H1 (cell line): ENCODE data around the gene SRPX. TPM values are rescaled to one million over a fixed set of nuclear protein-coding genes. Genes with fewer than 3 reads are reported as not detected.

ENCODE experiments used
- CTCF ChIA-PET: fragments of 300-600 bp; sonication (Branson Sonifier 250); formaldehyde crosslinking; loops from one replicate; lab custom pipeline; 2021; ENCODE audit not compliant: partially characterized antibody; lab: Charles Lee
- POLR2A ChIA-PET: fragments of 300-600 bp; sonication (Branson Sonifier 250); formaldehyde crosslinking; loops from one replicate; lab custom pipeline; 2021; ENCODE audit warnings: inconsistent platforms; ENCODE audit not compliant: partially characterized antibody; lab: Charles Lee
- DNase-seq, 2 experiments: peaks; one replicate each; pipeline versions ENCODE4 v3.0.0 to v3.0.0-alpha.2; 2010 to 2022; ENCODE audit warnings: low spot score in 2 of 2, low read depth in 1 of 2, mixed read lengths in 1 of 2
- FAIRE-seq: peaks from 2 replicates; lab custom pipeline; 2011; peaks lifted over from hg19 to GRCh38; lab: Jason Lieb, UNC
- H2AFZ ChIP-seq: 2 replicates; pipeline ENCODE4 v1.8.1; 2012; ENCODE audit warnings: low read length, inconsistent platforms
- H2AK5ac ChIP-seq: 2 replicates; pipeline ENCODE4 v1.6.1; 2013; ENCODE audit warnings: low read depth, low read length
- H2BK120ac ChIP-seq: replicated peaks from 2 replicates; pipeline ENCODE3; 2013; ENCODE audit warnings: low read depth, low read length, inconsistent platforms
- H2BK12ac ChIP-seq: 2 replicates; pipeline ENCODE4 v1.6.1; 2013; ENCODE audit warnings: low read depth, low read length
- H2BK15ac ChIP-seq: 2 replicates; pipeline ENCODE4 v1.6.1; 2013; ENCODE audit warnings: low read length
- H2BK20ac ChIP-seq: 2 replicates; pipeline ENCODE4 v1.6.1; 2013; ENCODE audit warnings: low read length
- H2BK5ac ChIP-seq: 2 replicates; pipeline ENCODE4 v1.6.1; 2013; ENCODE audit warnings: low read depth, low read length
- H3K14ac ChIP-seq: 2 replicates; pipeline ENCODE4 v1.6.1; 2013; ENCODE audit warnings: inconsistent platforms; ENCODE audit not compliant: insufficient read length
- H3K18ac ChIP-seq: 2 replicates; pipeline ENCODE4 v1.6.1; 2013; ENCODE audit warnings: low read length; ENCODE audit errors: extremely low read depth
- H3K23ac ChIP-seq: 2 replicates; pipeline ENCODE4 v1.6.1; 2013; ENCODE audit warnings: inconsistent platforms; ENCODE audit not compliant: insufficient read length
- H3K23me2 ChIP-seq: 2 replicates; pipeline ENCODE4 v1.6.1; 2013; ENCODE audit warnings: low read depth, low read length
- H3K27ac ChIP-seq: 2 replicates; pipeline ENCODE4 v1.6.1; 2011; ENCODE audit warnings: low read depth, low read length, inconsistent platforms
- H3K27me3 ChIP-seq, 4 experiments: replicated peaks in 1 of 4; 1 replicate in 1 of 4; 2 replicates in 3 of 4; pipeline versions ENCODE4 v1.6.1 to v1.8.1; 2011 to 2013; ENCODE audit warnings: low read length in 3 of 4, mild to moderate bottlenecking in 3 of 4, inconsistent platforms in 2 of 4, mixed read lengths in 2 of 4, moderate library complexity in 1 of 4; ENCODE audit not compliant: control insufficient read depth in 3 of 4, insufficient read depth in 3 of 4; ENCODE audit errors: extremely low read depth in 1 of 4
- H3K36me3 ChIP-seq, 4 experiments: 2 replicates each; pipeline versions ENCODE4 v1.6.1 to v1.8.1; 2011 to 2013; ENCODE audit warnings: mild to moderate bottlenecking in 4 of 4, low read length in 3 of 4, moderate library complexity in 2 of 4, control low read depth in 1 of 4, inconsistent platforms in 1 of 4; ENCODE audit not compliant: insufficient read depth in 4 of 4, control insufficient read depth in 2 of 4
- H3K4ac ChIP-seq: replicated peaks from 2 replicates; pipeline ENCODE3; 2013; ENCODE audit warnings: low read length, low read depth, mixed read lengths, inconsistent platforms; ENCODE audit not compliant: insufficient read length
- H3K4me1 ChIP-seq, 4 experiments: replicated peaks in 1 of 4; 1 replicate in 1 of 4; 2 replicates in 3 of 4; pipeline versions ENCODE4 v1.6.1 to v1.8.1; 2011 to 2013; ENCODE audit warnings: low read length in 3 of 4, inconsistent platforms in 2 of 4, mixed read lengths in 1 of 4; ENCODE audit not compliant: insufficient read depth in 4 of 4, control insufficient read depth in 3 of 4
- H3K4me2 ChIP-seq, 2 experiments: 2 replicates each; pipeline versions ENCODE4 v1.6.1 to v1.8.1; 2011 to 2013; ENCODE audit warnings: low read depth in 2 of 2, low read length in 2 of 2, control low read depth in 1 of 2, inconsistent platforms in 1 of 2, mild to moderate bottlenecking in 1 of 2; ENCODE audit not compliant: insufficient read depth in 1 of 2
- H3K4me3 ChIP-seq, 4 experiments: fragments of 200-600, 300-600 bp in 1 of 4; sonication (generic), shearing (Covaris generic), sonication (Bioruptor Twin) in 1 of 4; 2 replicates each; pipeline versions ENCODE4 v1.5.1 to v1.8.1; 2011 to 2016; ENCODE audit warnings: low read length in 4 of 4, low read depth in 3 of 4, control low read depth in 2 of 4, inconsistent platforms in 2 of 4, mild to moderate bottlenecking in 2 of 4, mixed read lengths in 1 of 4, moderate library complexity in 1 of 4; ENCODE audit not compliant: insufficient read depth in 2 of 4; ENCODE audit errors: extremely low read depth in 1 of 4
- H3K56ac ChIP-seq: replicated peaks from 2 replicates; pipeline ENCODE3; 2013; ENCODE audit warnings: low read depth, mild to moderate bottlenecking, mixed read lengths, low read length, inconsistent platforms; ENCODE audit not compliant: insufficient read length
- H3K79me1 ChIP-seq: 2 replicates; pipeline ENCODE4 v1.6.1; 2013; ENCODE audit warnings: low read depth, low read length, control low read depth
- H3K79me2 ChIP-seq, 2 experiments: 2 replicates each; pipeline versions ENCODE4 v1.6.1 to v1.8.1; 2012 to 2013; ENCODE audit warnings: low read length in 2 of 2, mild to moderate bottlenecking in 2 of 2, inconsistent platforms in 1 of 2; ENCODE audit not compliant: insufficient read depth in 2 of 2, control insufficient read depth in 1 of 2
- H3K9ac ChIP-seq, 4 experiments: replicated peaks in 1 of 4; 1 replicate in 1 of 4; 2 replicates in 3 of 4; pipeline versions ENCODE4 v1.6.1 to v1.8.1; 2011 to 2013; ENCODE audit warnings: low read depth in 3 of 4, low read length in 3 of 4, control low read depth in 2 of 4, mild to moderate bottlenecking in 2 of 4, moderate library complexity in 2 of 4, inconsistent platforms in 1 of 4; ENCODE audit errors: extremely low read depth in 1 of 4
- H3K9me3 ChIP-seq, 2 experiments: 2 replicates each; pipeline versions ENCODE4 v1.6.1 to v1.8.1; 2012 to 2013; ENCODE audit warnings: mild to moderate bottlenecking in 2 of 2, moderate library complexity in 2 of 2, control low read depth in 1 of 2, inconsistent platforms in 1 of 2, low read depth in 1 of 2, low read length in 1 of 2, mixed read lengths in 1 of 2; ENCODE audit not compliant: insufficient read depth in 2 of 2
- H4K20me1 ChIP-seq, 2 experiments: replicated peaks in 1 of 2; 2 replicates each; pipeline versions ENCODE3 to v1.8.1; 2011 to 2013; ENCODE audit warnings: inconsistent platforms in 2 of 2, low read length in 2 of 2, mild to moderate bottlenecking in 1 of 2; ENCODE audit not compliant: insufficient read depth in 2 of 2, control insufficient read depth in 1 of 2
- H4K5ac ChIP-seq: 2 replicates; pipeline ENCODE4 v1.6.1; 2013; ENCODE audit warnings: low read length, low read depth, mixed read lengths, inconsistent platforms; ENCODE audit not compliant: insufficient read length
- H4K8ac ChIP-seq: 2 replicates; pipeline ENCODE4 v1.8.0; 2013; ENCODE audit warnings: mild to moderate bottlenecking, moderate library complexity, low read length, inconsistent platforms; ENCODE audit not compliant: insufficient read depth; ENCODE audit errors: extremely low read depth
- H4K91ac ChIP-seq: replicated peaks from 2 replicates; pipeline ENCODE3; 2013; ENCODE audit warnings: low read length, mixed read lengths, inconsistent platforms; ENCODE audit not compliant: insufficient read length
- BCL11A ChIP-seq, 2 experiments: IDR thresholded peaks; one replicate each; pipeline ENCODE4 v1.6.1; 2011; ENCODE audit warnings: low read depth in 2 of 2, low read length in 2 of 2, mild to moderate bottlenecking in 2 of 2
- CBX8 ChIP-seq: fragments of 300-800, 300-1000 bp; sonication (generic); IDR thresholded peaks from 2 replicates; pipeline ENCODE4 v1.7.1; 2016; ENCODE audit warnings: low read depth, low read length, borderline replicate concordance
- CREB1 ChIP-seq: IDR thresholded peaks from 2 replicates; pipeline ENCODE4 v1.6.1; 2012; ENCODE audit warnings: inconsistent platforms
- GABPA ChIP-seq: IDR thresholded peaks from 2 replicates; pipeline ENCODE4 v1.6.1; 2011; ENCODE audit warnings: mild to moderate bottlenecking, low read length, moderate library complexity, borderline replicate concordance; ENCODE audit not compliant: insufficient read depth
- HDAC6 ChIP-seq: IDR thresholded peaks from one replicate; pipeline ENCODE4 v1.7.1; 2012; ENCODE audit warnings: low read depth, mild to moderate bottlenecking, inconsistent platforms, low read length, moderate library complexity
- POU5F1 ChIP-seq: IDR thresholded peaks from 2 replicates; pipeline ENCODE4 v1.6.1; 2011; ENCODE audit warnings: low read depth, mild to moderate bottlenecking, low read length, moderate library complexity
- RBBP5 ChIP-seq: IDR thresholded peaks from 2 replicates; pipeline ENCODE4 v1.7.1; 2012; ENCODE audit warnings: low read depth, mild to moderate bottlenecking, inconsistent platforms, low read length, moderate library complexity, borderline replicate concordance
- SP1 ChIP-seq: IDR thresholded peaks from 2 replicates; pipeline ENCODE4 v1.6.1; 2011; ENCODE audit warnings: low read depth, low read length
- TAF1 ChIP-seq: IDR thresholded peaks from 2 replicates; pipeline ENCODE4 v1.6.1; 2011; ENCODE audit warnings: mild to moderate bottlenecking, low read depth, low read length
- YY1 ChIP-seq: IDR thresholded peaks from 2 replicates; pipeline ENCODE4 v1.6.1; 2011; ENCODE audit warnings: low read depth, mild to moderate bottlenecking, low read length
- polyA plus RNA-seq, 7 experiments: library from polyadenylated mRNA; depleted of rRNA in 3 of 7; stranded (reverse) in 5 of 7; unstranded in 2 of 7; fragments of >200 nt in 5 of 7; fragments of 200-250 nt in 2 of 7; gene quantifications; 1 replicate in 5 of 7; 2 replicates in 1 of 7; 4 replicates in 1 of 7; pipeline versions ENCODE4 v1.2.1 to v1.2.3, GENCODE V29; 2011 to 2013; ENCODE audit warnings: missing spikeins in 2 of 7, mixed read lengths in 2 of 7
- total RNA-seq: library from RNA; stranded (reverse); fragmentation: NEBNext Ultra II Directional; extraction: Animal tissue kit (Norgen Biotek cat#: 25700); gene quantifications from 2 replicates; pipeline ENCODE4 v1.2.1, GENCODE V29; 2021
- TF ChIP-seq, protein P1 (sequence below), 3 experiments: IDR thresholded peaks; 1 replicate in 2 of 3; 2 replicates in 1 of 3; pipeline versions ENCODE4 v1.5.1 to v1.6.1; 2011; ENCODE audit warnings: low read length in 3 of 3, mild to moderate bottlenecking in 3 of 3, inconsistent platforms in 2 of 3, low read depth in 1 of 3, moderate library complexity in 1 of 3; ENCODE audit not compliant: insufficient read depth in 1 of 3; ENCODE audit errors: control extremely low read depth in 1 of 3

SRPX gene
- total and polyA plus RNA-seq, 2 of the 8 experiments (the other 6 are each of a cell fraction or from before 2014, with no cell fraction given) = 7.6 to 10.4 TPM

- Histone ChIP-seq H2BK5ac (no peak overlapping the region), H3K56ac (no peak overlapping the region), H3K4me3 (no peak overlapping the region), H3K4me2 (no peak overlapping the region), H3K23ac (no peak overlapping the region), H2BK120ac (no peak overlapping the region), H3K4me1 (no peaks in the 10 kb centered on the region), H2AK5ac (no peak overlapping the region), H2AFZ (no peak overlapping the region), H2BK12ac (no peak overlapping the region), H3K79me2 (no peaks in the 10 kb centered on the region), H4K5ac (no peak overlapping the region), H3K9me3 (no peaks in the 10 kb centered on the region), H3K27me3 (peaks cover 6 to 16% (median 14%) of the 10 kb centered on the region in 4 experiments), H3K27ac (no peak overlapping the region), H3K36me3 (no peaks in the 10 kb centered on the region), H3K14ac (no peak overlapping the region), H4K91ac (no peak overlapping the region), H4K20me1 (no peaks in the 10 kb centered on the region), H3K79me1 (no peaks in the 10 kb centered on the region), H3K9ac (no peak overlapping the region), H3K23me2 (peaks cover 10% of the 10 kb centered on the region; the same call in 1 of the 2 replicates), H3K4ac (no peak overlapping the region), H2BK15ac (no peak overlapping the region), H2BK20ac (no peak overlapping the region), H3K18ac (no peak overlapping the region), H4K8ac (no peak overlapping the region)
- FAIRE-seq (no peak), DNase-seq (no peak)
- ChIA-PET CTCF (no interaction called here), POLR2A (no interaction called here)
- no peak for TF ChIP-seq HDAC6
- TF ChIP-seq GABPA = no peak
- TF ChIP-seq TAF1 = no peak
- no peak for TF ChIP-seq CBX8
- no peak for TF ChIP-seq SP1
- TF ChIP-seq BCL11A (IDR thresholded peaks at IDR 0.05; ENCODE audit: low read depth in 2 of 2, low read length in 2 of 2) = no peak
- no peak for TF ChIP-seq POU5F1
- no peak for TF ChIP-seq RBBP5
- TF ChIP-seq, protein P1, sequence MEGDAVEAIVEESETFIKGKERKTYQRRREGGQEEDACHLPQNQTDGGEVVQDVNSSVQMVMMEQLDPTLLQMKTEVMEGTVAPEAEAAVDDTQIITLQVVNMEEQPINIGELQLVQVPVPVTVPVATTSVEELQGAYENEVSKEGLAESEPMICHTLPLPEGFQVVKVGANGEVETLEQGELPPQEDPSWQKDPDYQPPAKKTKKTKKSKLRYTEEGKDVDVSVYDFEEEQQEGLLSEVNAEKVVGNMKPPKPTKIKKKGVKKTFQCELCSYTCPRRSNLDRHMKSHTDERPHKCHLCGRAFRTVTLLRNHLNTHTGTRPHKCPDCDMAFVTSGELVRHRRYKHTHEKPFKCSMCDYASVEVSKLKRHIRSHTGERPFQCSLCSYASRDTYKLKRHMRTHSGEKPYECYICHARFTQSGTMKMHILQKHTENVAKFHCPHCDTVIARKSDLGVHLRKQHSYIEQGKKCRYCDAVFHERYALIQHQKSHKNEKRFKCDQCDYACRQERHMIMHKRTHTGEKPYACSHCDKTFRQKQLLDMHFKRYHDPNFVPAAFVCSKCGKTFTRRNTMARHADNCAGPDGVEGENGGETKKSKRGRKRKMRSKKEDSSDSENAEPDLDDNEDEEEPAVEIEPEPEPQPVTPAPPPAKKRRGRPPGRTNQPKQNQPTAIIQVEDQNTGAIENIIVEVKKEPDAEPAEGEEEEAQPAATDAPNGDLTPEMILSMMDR (IDR thresholded peaks at IDR 0.05; ENCODE audit: control extremely low read depth in 1 of 3, insufficient read depth in 1 of 3, low read depth in 1 of 3, low read length in 3 of 3) = no peak
- no peak for TF ChIP-seq YY1
- no peak for TF ChIP-seq CREB1
Measured at GRCh38 chrX:38224160-38224559, 3.5 kb upstream of the SRPX start.
